Skeletal muscle satellite cell (primary cell): Measurements from ENCODE around the gene RARA.
A peak's percentile ranks its signal among the peaks of the same experiment; 100 is the strongest.

Experiments
- H3K27me3 ChIP-seq: 2 replicates; pipeline ENCODE4 v1.7.0; 2013; ENCODE audit warnings: low read length; ENCODE audit not compliant: control insufficient read depth, insufficient read depth
- H3K36me3 ChIP-seq: 2 replicates; pipeline ENCODE4 v1.7.0; 2013; ENCODE audit warnings: mild to moderate bottlenecking, control low read depth, low read length; ENCODE audit not compliant: insufficient read depth
- H3K4me1 ChIP-seq: 2 replicates; pipeline ENCODE4 v1.7.0; 2013; ENCODE audit warnings: low read length; ENCODE audit not compliant: control insufficient read depth, insufficient read depth
- H3K4me2 ChIP-seq: 2 replicates; pipeline ENCODE4 v1.7.0; 2013; ENCODE audit warnings: mild to moderate bottlenecking, low read length
- H3K4me3 ChIP-seq: 2 replicates; pipeline ENCODE4 v1.7.0; 2013; ENCODE audit warnings: low read length
- H3K9ac ChIP-seq: 2 replicates; pipeline ENCODE4 v1.7.0; 2013; ENCODE audit warnings: mild to moderate bottlenecking, low read depth, low read length, moderate library complexity
- H3K9me3 ChIP-seq: replicated peaks from 2 replicates; pipeline ENCODE4 v1.7.0; 2013; ENCODE audit warnings: mild to moderate bottlenecking, control low read depth, low read length

Gene RARA

GRCh38 chr17:40317880-40318829, 9.2 kb downstream of the RARA start:
- Histone ChIP-seq H3K27me3 (no peaks in the 10 kb centered on the region), H3K9ac (peak overlapping the region; percentile 97), H3K4me3 (peak overlapping the region; percentile 90), H3K36me3 (no peaks in the 10 kb centered on the region), H3K9me3 (no peaks in the 10 kb centered on the region), H3K4me2 (peak overlapping the region; percentile 96), H3K4me1 (peaks cover 81% of the 10 kb centered on the region)

GRCh38 chr17:40318830-40319391, 9.9 kb downstream of the RARA start:
- peak overlapping the region; percentile 97 for H3K9ac ChIP-seq
- no peaks in the 10 kb centered on the region for H3K9me3 ChIP-seq
- H3K4me2 ChIP-seq, result peak overlapping the region; percentile 96
- H3K36me3 ChIP-seq, result no peaks in the 10 kb centered on the region
- no peaks in the 10 kb centered on the region for H3K27me3 ChIP-seq
- H3K4me3 ChIP-seq, result peak overlapping the region; percentile 90
- peaks cover 81% of the 10 kb centered on the region for H3K4me1 ChIP-seq

- peak overlapping the region; percentile 96 for H3K4me2 ChIP-seq
- peak overlapping the region; percentile 90 for H3K4me3 ChIP-seq
- H3K9ac ChIP-seq, result peak overlapping the region; percentile 97
- no peaks in the 10 kb centered on the region for H3K36me3 ChIP-seq
- no peaks in the 10 kb centered on the region for H3K27me3 ChIP-seq
- no peaks in the 10 kb centered on the region for H3K9me3 ChIP-seq
- H3K4me1 ChIP-seq, result peaks cover 80% of the 10 kb centered on the region
Measured at GRCh38 chr17:40319651-40320540, 10.9 kb downstream of the RARA start.

GRCh38 chr17:40320756-40321523, 12.0 kb downstream of the RARA start:
- Histone ChIP-seq H3K9me3 (no peaks in the 10 kb centered on the region), H3K27me3 (no peaks in the 10 kb centered on the region), H3K9ac (peak overlapping the region; percentile 80), H3K4me3 (peak overlapping the region; percentile 90), H3K4me1 (peaks cover 79% of the 10 kb centered on the region), H3K4me2 (peak overlapping the region; percentile 96), H3K36me3 (no peaks in the 10 kb centered on the region)

GRCh38 chr17:40321524-40321929, 12.5 kb downstream of the RARA start:
- Histone ChIP-seq H3K4me1 (peaks cover 79% of the 10 kb centered on the region), H3K9ac (peak overlapping the region; percentile 80), H3K9me3 (no peaks in the 10 kb centered on the region), H3K4me2 (peak overlapping the region; percentile 96), H3K27me3 (no peaks in the 10 kb centered on the region), H3K4me3 (peak overlapping the region; percentile 90), H3K36me3 (no peaks in the 10 kb centered on the region)

- peak overlapping the region; percentile 90 for H3K4me3 ChIP-seq
Measured at GRCh38 chr17:40321961-40322357, 13.0 kb downstream of the RARA start.

GRCh38 chr17:40322358-40323315, 13.7 kb downstream of the RARA start:
- H3K4me3 ChIP-seq, result peak overlapping the region; percentile 90
- peaks cover 79% of the 10 kb centered on the region for H3K4me1 ChIP-seq
- H3K9me3 ChIP-seq, result no peaks in the 10 kb centered on the region

More at GRCh38 chr17:40321961-40322357, 13.0 kb downstream of the RARA start:
- Histone ChIP-seq H3K9me3 (no peaks in the 10 kb centered on the region), H3K4me1 (peaks cover 79% of the 10 kb centered on the region), H3K36me3 (no peaks in the 10 kb centered on the region), H3K4me2 (peak overlapping the region; percentile 96), H3K27me3 (no peaks in the 10 kb centered on the region), H3K9ac (peak overlapping the region; percentile 80)

GRCh38 chr17:40323391-40324381, 14.7 kb downstream of the RARA start:
- no peaks in the 10 kb centered on the region for H3K36me3 ChIP-seq
- peak overlapping the region; percentile 96 for H3K4me2 ChIP-seq
- H3K9me3 ChIP-seq, result no peaks in the 10 kb centered on the region
- peaks cover 86% of the 10 kb centered on the region for H3K4me1 ChIP-seq
- peak overlapping the region; percentile 80 for H3K9ac ChIP-seq
- peak overlapping the region; percentile 90 for H3K4me3 ChIP-seq
- no peaks in the 10 kb centered on the region for H3K27me3 ChIP-seq

More at GRCh38 chr17:40322358-40323315, 13.7 kb downstream of the RARA start:
- H3K9ac ChIP-seq, result peak overlapping the region; percentile 80
- H3K27me3 ChIP-seq, result no peaks in the 10 kb centered on the region
- peak overlapping the region; percentile 96 for H3K4me2 ChIP-seq
- H3K36me3 ChIP-seq, result no peaks in the 10 kb centered on the region
